Putamen (tissue), 1 donor: ENCODE measurements around the gene MYH16.
"Not testable (repeated sequence)": the region's sequence is repeated elsewhere in the genome, so short reads cannot be mapped to it uniquely, and the experiment has no call there.

Experiments used
- DNase-seq: peaks from one replicate; pipeline ENCODE4 v3.0.0-alpha.2; 2016; ENCODE audit warnings: low spot score

MYH16 gene

DNA sequence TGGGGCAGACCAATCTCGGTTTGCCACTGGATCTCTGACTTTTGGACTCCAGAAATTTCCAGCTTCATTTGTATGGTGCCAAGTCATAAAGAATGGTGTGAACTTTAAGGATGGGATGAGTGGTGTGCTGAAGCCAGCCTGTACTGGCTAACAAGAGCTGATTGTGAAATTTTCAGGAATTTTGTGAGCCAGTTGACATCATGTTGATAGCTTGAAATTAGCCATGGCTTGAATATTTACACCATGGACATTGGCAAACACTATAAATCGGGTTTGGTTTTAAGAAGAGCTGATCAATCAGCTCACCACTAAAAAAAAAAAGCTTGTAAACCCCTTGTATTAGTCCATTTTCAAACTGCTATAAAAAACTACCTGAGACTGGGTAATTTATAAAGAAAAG, 14.1 kb upstream of the MYH16 start:
- DNase-seq, result no peak

DNA sequence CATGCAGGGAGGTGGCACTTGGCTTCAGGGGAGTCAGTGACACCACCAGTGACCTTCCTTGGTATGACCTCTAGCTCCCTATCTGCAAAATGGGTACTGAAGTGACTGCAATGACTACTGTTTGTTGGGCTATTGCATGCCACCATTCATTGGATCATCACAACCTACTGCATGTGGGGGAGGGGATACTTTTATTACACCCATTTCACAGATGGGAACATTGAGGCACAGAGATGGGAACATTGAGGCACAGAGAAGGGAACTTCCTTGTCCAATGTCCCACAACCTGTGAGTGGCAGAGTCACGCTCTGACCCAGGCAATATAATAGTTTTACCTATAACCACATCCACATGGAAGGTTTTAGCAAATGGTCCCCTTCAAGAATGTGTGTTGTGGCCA, 12.2 kb upstream of the MYH16 start:
- no peak for DNase-seq

DNA sequence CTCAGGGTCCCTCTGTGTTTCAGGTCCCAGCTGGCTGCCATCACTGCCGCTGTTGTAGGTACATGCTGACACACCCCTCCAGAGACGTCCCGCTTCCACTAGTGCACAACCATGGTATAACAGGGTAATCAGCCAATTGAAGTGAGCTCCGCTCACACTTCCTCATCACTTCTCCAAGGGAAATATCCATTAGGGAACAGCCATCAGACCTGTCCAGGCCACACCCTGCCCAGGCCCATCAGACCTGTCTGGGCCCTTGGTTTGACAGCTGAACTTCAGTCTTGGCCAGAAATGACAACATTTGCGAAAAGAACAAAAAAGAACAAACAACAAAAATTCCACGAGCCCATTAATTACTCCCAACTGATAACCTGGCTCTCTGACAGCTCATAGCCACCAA, 11.0 kb upstream of the MYH16 start:
- DNase-seq, result no peak

DNA sequence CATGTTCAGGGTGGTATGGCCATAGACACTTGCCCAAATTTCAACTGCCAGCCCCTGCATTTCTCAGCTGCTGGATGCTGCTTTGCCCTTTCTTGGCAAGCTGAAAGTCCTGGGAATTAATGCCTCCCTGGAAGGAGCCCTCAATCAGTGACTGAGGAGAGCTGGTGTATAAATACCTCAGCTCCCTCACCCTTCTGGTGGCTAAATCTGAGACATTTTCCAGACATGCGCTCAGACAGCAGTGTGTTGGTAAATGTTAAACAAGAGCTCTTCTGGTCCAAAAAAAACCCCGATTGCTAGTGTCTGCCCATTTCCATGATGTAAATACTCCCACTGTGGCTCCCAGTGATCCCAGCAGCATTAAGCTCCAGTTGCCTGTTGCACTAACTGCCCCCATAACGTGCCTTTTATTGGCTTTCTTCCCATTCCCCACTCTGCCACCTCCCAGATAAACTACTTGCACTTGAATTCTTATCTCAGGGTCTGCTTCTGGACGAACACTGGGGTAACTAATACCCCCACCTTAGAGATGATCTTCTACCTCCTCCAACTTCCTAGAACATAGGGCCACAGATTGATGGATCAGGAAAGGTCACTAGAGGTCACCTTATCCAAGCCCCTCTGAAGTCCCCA, 6.7 kb upstream of the MYH16 start:
- DNase-seq, result no peak

DNA sequence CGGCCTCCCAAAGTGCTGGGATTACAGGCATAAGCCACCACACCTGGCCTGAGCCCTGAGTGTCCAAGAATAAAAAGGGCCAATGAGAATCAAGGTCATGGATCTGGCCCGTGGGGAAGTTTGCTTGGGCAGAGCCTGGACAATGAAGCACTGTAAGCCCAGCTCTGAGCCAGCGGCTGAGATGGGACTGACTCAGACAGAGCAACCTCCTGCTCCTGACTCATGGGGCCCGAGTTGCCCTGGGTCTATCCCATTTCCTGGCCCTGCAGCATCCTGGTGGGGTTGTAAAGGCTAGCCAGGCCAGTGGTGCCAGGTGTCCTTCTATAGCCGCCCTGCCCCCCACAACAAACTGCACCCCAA, 5.2 kb upstream of the MYH16 start:
- peak; percentile 58 for DNase-seq

DNA sequence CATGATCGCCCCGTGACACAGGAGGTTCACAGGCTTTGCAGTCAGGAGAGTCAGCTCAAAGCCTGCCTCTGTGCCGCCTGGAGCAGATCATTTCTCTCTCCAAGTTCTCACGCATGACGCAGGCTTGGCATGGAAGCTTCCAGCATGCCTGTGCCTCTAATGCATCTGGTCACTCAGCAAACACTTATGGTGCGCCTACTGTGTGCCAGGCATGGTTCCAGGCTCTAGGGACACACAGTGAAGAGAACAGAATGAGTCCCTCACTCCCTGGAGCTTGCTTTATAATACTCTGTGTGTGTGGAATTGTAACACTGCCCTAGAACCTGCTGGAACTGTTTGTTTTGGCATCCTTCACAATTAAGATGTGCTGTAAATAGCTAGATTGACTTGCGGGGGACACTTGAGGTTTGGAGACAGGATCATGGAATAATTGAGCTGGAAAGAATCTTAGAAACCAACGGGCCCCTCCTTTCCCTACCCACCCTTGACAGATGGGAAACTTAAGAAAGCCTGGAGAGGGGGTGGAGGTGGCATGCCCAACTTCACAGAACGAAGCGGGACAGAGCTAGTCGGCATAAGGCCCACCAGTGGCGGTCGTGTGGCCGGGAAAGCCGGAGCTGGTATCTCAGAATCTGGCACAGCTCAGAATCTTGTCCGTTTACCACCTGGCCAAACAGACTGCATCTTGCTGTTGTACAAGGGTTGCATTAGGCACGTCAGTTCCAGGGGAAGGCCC, 4.6 kb upstream of the MYH16 start:
- peak; percentile 46 for DNase-seq

DNA sequence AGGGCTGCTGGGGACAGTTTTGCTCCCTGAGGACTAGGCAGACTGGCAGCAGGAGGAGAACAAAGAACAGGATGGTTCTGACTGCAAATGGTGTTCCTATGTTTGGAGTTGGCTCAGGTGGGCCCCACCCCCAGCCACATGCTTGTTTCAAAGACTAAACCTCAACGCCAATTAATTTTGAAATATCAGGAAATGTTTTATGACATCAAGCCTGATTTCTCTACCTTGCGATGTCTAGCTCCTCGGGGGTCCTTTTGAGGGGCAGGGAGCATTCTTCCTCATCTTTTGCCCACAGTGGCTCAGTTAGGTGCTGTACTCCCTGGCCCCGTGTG, 4.1 kb upstream of the MYH16 start:
- no peak for DNase-seq

DNA sequence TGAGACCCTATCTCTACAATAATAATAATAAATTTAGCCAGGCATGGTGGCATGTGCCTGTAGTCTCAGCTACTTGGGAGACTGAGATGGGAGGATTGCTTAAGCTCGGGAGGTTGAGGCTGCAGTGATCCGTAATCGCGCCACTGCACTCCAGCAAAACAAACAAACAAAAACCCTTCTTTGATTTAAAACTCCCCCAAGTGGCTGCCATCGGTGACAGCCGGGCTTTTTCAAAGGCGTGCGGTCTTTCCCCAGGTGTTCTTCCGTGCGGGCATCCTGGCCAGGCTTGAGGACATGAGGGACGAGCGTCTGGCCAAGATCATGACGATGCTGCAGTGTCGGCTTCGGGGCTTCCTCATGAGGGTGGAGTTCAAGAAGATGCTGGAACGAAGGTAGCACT, 1.9 kb upstream of the MYH16 start:
- DNase-seq, result no peak

DNA sequence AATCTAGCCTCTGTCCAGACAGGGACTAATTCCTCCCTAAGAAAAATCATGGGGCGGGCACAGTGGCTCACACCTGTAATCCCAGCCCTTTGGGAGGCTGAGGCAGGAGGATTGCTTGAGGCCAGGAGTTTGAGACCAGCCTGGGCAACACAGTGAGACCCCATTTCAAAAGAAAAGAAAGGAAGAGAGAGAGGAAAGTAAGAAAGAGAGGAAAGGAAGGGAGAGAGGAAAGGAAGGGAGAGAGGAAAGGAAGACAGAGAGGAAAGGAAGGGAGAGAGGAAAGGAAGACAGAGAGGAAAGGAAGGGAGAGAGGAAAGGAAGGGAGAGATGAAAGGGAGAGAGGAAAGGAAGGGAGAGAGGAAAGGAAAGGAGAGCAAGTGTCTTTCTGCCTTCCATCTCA, 922 bp downstream of the MYH16 start:
- not testable (repeated sequence) for DNase-seq

DNA sequence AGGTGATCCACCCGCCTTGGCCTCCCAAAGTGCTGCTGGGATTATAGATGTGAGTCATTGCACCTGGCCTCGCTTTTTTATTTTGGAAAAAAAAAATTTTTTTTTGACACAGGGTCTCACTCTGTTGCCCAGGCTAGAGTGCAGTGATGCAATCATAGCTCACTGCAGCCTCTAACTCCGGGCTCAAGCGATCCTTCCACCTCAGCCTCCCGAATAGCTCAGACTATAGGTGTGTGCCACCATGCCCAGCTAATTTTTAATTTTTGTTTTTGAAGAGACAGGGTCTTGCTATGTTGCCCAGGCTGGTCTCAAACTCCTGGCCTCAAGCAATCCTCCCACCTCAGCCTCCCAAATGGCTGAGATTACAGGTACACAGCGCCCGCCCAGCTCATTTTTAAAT, 2.3 kb downstream of the MYH16 start:
- DNase-seq, result not testable (repeated sequence)

DNA sequence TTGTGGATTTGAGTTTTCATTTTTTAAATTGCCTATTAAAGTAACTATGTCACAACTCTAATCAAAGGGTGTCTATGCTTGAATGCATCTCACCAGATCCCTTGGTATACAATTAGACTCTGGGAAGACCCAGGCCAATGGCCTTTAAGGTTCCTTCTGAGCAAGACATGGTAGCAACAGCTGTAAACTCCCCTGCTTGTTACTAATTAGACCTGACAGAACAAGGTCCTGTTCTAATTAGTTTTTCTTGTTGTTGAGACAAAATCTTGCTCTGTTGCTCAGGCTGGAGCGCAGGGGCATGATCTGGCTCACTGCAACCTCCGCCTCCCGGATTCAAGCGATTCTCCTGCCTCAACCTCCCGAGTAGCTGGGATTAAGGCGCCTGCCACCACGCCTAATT, 2.9 kb downstream of the MYH16 start:
- no peak for DNase-seq

DNA sequence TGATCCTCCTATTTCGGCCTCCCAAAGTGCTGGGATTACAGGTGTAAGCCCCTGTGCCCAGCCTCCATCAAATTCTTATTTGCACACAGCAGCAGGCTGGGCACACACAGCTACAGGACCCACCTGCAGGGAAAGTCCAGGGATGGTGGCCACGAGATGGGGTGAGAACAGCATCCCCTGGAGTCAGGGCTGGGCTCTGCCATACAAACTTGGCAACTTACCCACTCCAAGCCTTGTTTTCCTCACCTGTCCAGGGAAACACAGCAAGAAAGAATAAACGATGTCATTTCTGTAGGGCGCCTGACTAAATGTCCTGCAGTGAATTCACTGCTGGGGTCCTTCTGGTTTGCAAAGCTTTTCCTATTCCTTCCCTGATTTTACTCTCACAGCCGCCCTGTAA, 5.5 kb downstream of the MYH16 start:
- DNase-seq, result no peak

DNA sequence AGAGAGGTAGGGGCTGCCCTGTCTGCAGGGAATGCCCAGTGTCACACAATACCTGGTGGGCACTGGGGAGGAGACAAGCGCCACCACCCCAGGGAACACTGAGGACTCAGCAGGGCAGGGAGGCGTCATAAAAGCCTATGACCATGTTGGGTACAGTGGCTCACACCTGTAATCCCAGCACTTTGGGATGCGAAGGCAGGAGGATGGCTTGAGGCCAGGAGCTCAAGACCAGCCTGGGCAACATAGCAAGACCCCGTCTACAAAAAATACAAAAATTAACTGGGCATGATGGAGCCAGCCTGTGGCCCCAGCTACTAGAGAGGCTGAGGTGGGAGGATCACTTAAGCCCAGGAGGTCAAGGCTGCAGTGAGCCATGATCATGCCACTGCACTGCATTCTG, 11.5 kb downstream of the MYH16 start:
- not testable (repeated sequence) for DNase-seq

DNA sequence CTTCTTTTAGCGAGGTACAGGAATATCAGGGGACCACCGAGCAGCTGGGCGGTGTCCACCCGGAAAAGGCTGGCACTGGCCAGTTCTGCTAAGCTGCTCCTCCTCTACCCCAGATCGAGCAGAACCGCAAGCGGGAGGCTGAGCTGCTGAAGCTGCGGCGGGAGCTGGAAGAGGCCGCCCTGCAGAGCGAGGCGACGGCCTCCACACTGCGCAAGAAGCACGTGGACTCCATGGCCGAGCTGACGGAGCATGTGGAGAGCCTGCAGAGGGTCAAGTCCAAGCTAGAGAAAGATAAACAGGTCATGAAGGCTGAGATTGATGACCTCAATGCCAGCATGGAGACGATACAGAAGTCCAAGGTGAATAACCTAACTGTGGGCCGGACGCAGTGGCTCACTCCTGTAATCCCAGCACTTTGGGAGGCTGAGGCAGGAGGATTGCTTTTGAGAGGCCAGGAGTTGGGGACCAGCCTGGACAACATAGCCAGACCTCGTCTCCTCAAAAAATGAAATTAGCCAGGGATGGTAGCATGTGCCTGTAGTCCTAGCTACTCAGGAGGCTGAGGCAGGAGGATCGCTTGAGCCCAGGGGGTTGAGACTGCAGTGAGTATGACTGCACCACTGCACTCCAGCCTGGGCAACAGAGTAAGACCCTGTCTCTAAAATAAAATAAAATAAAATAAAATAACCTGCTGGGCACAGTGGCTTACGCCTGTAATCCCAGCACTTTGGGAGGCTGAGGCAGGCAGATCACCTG, 15.3 kb downstream of the MYH16 start:
- DNase-seq, result no peak

DNA sequence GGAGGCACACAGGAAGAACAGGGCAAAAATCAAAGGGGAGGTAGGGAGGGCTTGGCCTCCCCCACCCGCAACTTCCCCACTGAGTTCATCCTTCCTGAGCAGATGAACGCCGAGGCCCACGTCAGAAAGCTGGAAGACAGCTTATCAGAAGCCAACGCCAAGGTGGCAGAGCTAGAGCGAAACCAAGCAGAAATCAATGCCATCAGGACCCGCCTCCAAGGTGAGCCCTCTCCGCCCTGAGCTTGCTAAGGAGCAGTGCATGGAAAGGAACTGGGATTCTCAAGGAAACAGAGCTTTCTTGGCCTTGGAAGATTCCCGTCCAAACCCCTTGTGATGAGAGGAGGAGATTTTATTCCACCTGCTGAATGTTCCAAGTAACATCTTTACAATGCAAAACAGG, 16.5 kb downstream of the MYH16 start:
- no peak for DNase-seq

DNA sequence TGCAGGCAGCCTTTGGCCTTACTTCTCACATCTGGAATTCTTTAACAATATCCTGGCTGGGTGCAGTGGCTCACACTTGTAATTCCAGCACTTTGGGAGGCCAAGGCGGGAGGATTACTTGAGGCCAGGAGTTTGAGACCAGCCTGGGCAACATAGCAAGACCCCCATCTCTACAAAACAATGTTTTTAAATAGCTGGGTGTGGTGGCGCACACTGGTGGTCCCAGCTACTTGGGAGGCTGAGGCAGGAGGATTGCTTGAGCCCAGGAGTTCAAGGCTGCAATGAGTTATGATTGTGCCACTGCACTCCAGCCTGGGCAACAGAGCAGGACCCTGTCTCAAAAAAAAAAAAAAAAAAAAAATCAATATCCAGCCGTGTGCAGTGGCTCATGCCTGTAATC, 17.5 kb downstream of the MYH16 start:
- DNase-seq, result not testable (repeated sequence)

DNA sequence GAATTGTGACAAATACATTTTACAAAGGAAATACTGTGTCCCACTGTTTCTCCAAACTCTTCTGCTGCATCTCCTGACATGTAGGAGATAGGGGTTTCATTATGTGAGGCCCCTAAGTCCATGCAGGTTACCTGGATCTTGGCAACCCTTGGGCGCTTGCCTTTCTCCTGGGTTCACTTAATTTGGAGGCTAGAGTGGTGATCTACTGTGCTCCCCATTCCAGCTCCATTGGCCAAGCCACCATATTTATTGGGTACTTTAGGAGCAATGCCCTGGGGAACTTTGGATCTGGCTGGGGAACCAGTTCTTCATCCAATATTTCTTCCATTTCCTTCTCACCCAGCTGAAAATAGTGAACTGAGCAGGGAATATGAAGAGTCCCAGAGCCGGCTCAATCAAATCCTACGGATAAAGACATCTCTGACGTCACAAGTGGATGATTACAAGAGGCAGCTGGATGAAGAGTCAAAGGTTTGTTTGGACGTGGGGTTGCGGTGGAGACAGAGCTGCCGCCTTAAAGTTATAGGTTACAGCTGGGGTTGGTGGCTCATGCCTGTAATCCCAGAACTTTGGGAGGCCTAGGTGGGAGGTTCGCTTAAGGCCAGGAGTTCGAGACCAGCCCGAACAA, 18.5 kb downstream of the MYH16 start:
- DNase-seq, result no peak

DNA sequence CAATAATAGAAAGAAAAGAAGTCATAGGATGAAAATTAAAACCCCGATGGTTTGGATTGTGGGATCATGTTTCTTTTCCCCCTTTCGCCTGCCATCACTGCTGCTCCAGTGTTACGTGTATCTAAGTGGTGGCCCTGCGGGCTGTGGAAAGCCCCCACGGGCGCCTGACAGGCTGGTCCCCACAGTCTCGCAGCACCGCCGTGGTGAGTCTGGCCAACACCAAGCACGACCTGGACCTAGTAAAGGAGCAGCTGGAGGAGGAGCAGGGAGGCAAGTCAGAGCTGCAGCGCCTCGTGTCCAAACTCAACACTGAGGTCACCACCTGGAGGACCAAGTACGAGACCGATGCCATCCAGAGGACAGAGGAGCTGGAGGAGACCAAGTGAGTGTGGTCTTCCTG, 19.5 kb downstream of the MYH16 start:
- DNase-seq, result no peak

DNA sequence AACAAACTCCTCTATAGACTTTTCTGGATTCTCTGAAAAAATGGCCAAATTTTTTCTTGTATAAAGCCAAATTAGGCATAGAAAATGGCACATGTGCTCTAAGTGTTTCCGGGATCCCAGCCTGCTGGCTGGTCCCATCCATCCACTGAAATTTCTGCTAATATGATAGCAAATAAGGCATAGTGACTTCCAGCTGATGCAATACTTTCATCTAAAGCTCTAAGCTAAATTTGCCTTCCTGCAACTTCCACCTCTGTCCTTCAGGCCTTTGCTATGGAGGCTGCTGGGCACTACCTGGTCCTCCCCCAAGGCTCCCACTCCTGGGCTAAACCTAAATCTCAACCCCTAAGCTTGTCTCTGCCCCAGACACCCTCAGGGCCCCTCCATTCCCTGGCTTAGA, 20.5 kb downstream of the MYH16 start:
- no peak for DNase-seq

DNA sequence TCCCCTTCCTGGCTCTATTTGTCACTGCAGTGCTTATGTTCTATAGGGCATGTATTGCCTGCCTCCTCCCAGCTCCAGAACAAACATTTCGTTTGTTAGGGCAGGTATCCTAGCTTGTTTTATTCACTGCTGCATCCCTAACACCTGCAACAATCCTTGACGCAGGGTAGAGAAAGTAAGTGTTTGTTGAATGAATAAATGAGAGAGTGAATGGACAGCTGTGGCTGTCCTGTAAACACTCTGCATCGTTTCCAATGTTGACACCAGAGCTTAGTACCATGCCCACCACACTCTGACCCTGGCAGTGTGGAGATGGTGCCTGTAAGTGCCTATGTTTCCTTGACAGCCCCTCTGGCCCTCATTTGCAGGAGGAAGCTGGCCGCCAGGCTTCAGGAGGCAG, 21.0 kb downstream of the MYH16 start:
- DNase-seq, result no peak

DNA sequence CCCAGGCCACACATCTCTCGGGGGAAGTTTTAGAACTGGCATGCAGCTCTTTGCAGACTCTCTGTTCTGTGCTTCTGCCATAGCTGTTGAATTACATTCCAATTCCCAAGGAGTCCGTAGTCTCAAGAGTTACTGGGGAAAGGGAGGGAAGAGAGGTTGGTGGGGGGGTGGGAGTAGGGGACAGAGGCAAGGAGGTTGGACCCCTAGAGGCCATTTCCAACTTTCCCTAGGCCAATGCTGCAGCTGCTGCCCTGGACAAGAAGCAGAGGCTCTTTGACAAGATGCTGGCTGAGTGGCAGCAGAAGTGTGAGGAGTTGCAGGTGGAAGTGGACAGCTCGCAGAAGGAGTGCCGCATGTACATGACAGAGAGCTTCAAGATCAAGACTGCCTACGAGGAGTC, 23.8 kb downstream of the MYH16 start:
- DNase-seq, result no peak

DNA sequence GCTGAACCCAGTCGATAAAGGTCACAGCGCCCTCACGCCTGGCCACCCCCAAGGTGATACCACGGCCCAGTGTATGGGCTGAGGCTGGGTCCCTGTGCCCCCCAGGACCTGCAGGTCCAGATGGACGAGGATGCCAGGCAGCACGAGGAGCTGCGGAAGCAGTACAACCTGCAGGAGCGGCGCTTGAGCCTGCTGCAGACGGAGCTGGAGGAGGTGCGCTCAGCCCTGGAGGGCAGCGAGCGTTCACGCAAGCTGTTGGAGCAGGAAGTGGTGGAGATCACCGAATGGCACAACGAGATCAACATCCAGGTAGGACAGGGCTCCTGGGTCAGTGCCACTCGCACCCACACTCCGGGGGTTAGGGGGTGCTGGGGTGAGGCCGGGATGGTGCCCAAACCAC, 28.9 kb downstream of the MYH16 start:
- DNase-seq, result no peak
